ENCODE data around the gene CRYGD.

The CRYGD gene

GRCh38 chr2:208083807-208084206, 40.5 kb downstream of the CRYGD start:
- DNase-seq (ENCODE audit: low read depth, low spot score) = no peak

GRCh38 chr2:208077276-208077675, 47.0 kb downstream of the CRYGD start:
- DNase-seq (ENCODE audit: low read depth, low spot score) = no peak

- no peak for DNase-seq (ENCODE audit: low read depth, low spot score)
These were observed 49.5 kb downstream of the CRYGD start for GRCh38 chr2:208074610-208075356.

GRCh38 chr2:208072250-208072892, 52.0 kb downstream of the CRYGD start:
- peak; percentile 33 for DNase-seq (ENCODE audit: low read depth, low spot score)

Data from brain pericyte (primary cell).